ENCODE data around the gene PHF23.

- TF ChIP-seq, protein P1, sequence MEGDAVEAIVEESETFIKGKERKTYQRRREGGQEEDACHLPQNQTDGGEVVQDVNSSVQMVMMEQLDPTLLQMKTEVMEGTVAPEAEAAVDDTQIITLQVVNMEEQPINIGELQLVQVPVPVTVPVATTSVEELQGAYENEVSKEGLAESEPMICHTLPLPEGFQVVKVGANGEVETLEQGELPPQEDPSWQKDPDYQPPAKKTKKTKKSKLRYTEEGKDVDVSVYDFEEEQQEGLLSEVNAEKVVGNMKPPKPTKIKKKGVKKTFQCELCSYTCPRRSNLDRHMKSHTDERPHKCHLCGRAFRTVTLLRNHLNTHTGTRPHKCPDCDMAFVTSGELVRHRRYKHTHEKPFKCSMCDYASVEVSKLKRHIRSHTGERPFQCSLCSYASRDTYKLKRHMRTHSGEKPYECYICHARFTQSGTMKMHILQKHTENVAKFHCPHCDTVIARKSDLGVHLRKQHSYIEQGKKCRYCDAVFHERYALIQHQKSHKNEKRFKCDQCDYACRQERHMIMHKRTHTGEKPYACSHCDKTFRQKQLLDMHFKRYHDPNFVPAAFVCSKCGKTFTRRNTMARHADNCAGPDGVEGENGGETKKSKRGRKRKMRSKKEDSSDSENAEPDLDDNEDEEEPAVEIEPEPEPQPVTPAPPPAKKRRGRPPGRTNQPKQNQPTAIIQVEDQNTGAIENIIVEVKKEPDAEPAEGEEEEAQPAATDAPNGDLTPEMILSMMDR (IDR thresholded peaks at IDR 0.05 in 8 of 11, conservative IDR thresholded peaks at IDR 0.05 in 3 of 11): no peak
- no peak for TF ChIP-seq POLR2A (IDR thresholded peaks at IDR 0.05)
These were observed 11.7 kb upstream of the PHF23 start for GRCh38 chr17:7250695-7251627.
